ELR (cell line): Measurements from ENCODE around the gene MAGT1.
"Not testable (repeated sequence)": the region's sequence is repeated elsewhere in the genome, so short reads cannot be mapped to it uniquely, and the experiment has no call there.

Experiments
- DNase-seq: peaks from one replicate; pipeline ENCODE4 v3.0.0-alpha.2; 2015; ENCODE audit warnings: low read depth

The MAGT1 gene

GRCh38 chrX:77894921-77895886 is at the start of gene MAGT1:
Gene MAGT1 (minus strand): TSS chrX:77895435. CDS start chrX:77895410, 25 bp downstream.
- peak; percentile 96 for DNase-seq

GRCh38 chrX:77945031-77945430 is 49.8 kb upstream of the MAGT1 start:
- DNase-seq, result not testable (repeated sequence)

- DNase-seq, result no peak
Observed at GRCh38 chrX:77938083-77938680, 42.9 kb upstream of the MAGT1 start.

GRCh38 chrX:77937291-77937690 is 42.1 kb upstream of the MAGT1 start:
- DNase-seq, result peak; percentile 78

- DNase-seq, result no peak
Observed at GRCh38 chrX:77936299-77936698, 41.1 kb upstream of the MAGT1 start.

- DNase-seq, result no peak
Observed at GRCh38 chrX:77935886-77936285, 40.7 kb upstream of the MAGT1 start.

GRCh38 chrX:77930581-77930980 is 35.3 kb upstream of the MAGT1 start:
- no peak for DNase-seq

GRCh38 chrX:77925764-77926163 is 30.5 kb upstream of the MAGT1 start:
- DNase-seq, result no peak

- DNase-seq, result no peak
Observed at GRCh38 chrX:77924320-77924859, 29.2 kb upstream of the MAGT1 start.

- no peak for DNase-seq
Observed at GRCh38 chrX:77922787-77923186, 27.6 kb upstream of the MAGT1 start.

- not testable (repeated sequence) for DNase-seq
Observed at GRCh38 chrX:77919370-77919769, 24.1 kb upstream of the MAGT1 start.

GRCh38 chrX:77918568-77918967 is 23.3 kb upstream of the MAGT1 start:
- DNase-seq, result no peak

GRCh38 chrX:77917294-77917933 is 22.2 kb upstream of the MAGT1 start:
- DNase-seq, result no peak

- DNase-seq, result peak; percentile 90
Observed at GRCh38 chrX:77910108-77910840, 15.0 kb upstream of the MAGT1 start, which contains the start of gene ATP7A. Gene ATP7A (plus strand): TSS chrX:77910693. CDS start chrX:77971642, 60,949 bp downstream.

- no peak for DNase-seq
Observed at GRCh38 chrX:77901506-77901905, 6.3 kb upstream of the MAGT1 start.

- no peak for DNase-seq
Observed at GRCh38 chrX:77900688-77901087, 5.5 kb upstream of the MAGT1 start.

- DNase-seq, result peak; percentile 97
Observed at GRCh38 chrX:77899081-77899828, 4.0 kb upstream of the MAGT1 start, which contains the start of gene COX7B. Gene COX7B (plus strand): TSS chrX:77899468. CDS start chrX:77899554, 86 bp downstream.

- no peak for DNase-seq
Observed at GRCh38 chrX:77893713-77894112, 1.5 kb downstream of the MAGT1 start.

GRCh38 chrX:77892887-77893286 is 2.3 kb downstream of the MAGT1 start:
- DNase-seq, result no peak

- not testable (repeated sequence) for DNase-seq
Observed at GRCh38 chrX:77881418-77881817, 13.8 kb downstream of the MAGT1 start.

GRCh38 chrX:77875372-77875771 is 19.9 kb downstream of the MAGT1 start:
- DNase-seq, result no peak
